HL-60/S4 treated with phorbol 12-myristate 13-acetate at 8.2 ng/mL for 4 days and 3 days (cell line): ENCODE measurements around the gene NKX6-1.

Experiments
- in situ Hi-C: fragments of 300-500 bp; cut with MboI; formaldehyde crosslinking; loops from 2 replicates; pipeline ENCODE4 v1.15.0; 2022; ENCODE audit warnings: low sequenced_read_pairs

Gene NKX6-1

DNA sequence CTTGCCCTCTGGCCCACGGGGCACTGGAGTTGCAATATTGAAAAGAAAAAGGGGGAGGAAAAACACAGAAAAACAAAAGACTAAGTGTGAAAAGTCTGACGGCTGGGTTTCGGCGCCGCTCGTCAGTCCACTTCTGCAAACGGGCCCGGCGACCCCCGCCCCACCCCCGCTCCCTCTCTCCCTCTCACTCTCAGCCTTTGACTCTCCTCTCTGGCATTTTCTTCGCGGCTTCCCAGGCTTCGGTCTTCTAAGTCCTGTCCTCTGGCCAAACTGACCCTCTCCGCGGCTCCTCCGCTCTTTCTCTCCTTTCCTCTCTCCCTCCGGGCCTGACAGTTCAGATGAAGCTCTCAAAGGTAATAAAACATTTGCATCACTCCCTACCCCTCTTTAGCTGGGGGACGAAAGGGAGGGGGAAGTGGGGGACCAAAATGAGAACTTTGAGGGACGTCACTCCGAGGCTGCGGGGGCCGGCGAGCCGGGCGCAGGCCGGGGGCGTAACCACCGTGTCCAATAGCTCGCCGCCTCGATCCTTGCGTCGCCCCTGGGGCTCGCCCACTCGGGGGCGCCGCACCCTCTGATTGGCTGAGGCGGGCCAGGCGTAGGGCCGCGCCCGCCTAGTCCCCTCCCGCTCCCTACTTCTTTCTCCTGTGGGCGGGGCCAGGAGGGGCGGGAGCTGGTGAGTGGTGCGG, at the start of gene NKX6-1:
Gene NKX6-1 (minus strand): TSS at position 358 of the 689 bp plus-strand sequence. CDS start 1,064 bp downstream, outside the sequence.
- in situ Hi-C loops, result no loop called here

DNA sequence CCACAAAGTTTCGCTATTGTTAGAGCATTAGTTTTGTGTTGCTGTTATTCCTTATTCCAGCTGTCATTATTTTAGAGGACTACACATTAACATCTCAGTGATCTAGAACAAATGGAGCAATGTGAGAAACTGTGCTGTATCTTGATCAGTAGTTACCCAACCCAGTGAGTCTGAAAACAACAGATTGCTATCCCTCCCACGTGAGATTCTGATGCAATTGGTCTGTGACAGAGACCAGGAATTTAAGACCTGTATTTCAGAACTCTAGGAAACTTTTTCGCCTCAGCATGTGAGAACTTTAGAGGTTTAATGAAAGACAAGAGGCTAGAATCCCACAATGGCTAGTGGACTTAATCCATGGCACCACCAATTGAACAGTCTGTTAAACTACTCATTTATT, 48.1 kb upstream of the NKX6-1 start:
- in situ Hi-C loops, result no loop called here

DNA sequence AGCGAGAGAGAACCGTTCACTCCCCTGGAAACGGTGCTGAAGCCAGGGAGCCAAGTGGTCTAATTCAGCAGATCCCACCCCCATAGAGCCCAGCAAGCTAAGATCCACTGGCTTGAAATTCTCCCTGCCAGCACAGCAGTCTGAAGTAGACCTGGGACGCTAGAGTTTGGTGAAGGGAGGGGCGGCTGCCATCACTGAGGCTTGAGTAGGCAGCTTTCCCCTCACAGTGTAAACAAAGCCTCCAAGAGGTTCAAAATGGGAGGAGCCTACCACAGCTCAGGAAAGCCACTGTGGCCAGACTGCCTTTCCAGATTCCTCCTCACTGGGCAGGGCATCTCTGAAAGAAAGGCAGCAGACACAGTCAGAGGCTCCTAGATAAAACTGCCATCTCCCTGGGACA, 46.0 kb upstream of the NKX6-1 start:
- in situ Hi-C loops, result no loop called here

DNA sequence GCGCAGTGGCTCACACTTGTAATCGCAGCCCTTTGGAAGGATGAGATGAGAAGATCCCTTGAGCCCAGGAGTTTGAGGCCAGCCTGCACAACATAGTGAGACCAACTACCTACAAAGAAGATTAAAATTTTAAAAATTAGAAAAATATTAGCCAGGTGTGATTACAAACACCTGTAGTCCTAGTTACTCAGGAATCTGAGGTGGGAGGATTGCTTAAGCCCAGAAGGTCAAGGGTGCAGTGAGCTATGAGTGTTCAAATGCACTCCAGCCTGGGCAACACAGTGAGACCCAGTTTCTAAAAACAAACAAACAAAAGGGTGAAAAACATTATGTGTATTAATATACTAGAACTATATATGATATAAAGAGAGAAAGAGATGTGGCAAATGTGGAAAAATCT, 36.8 kb upstream of the NKX6-1 start:
- in situ Hi-C loops, result no loop called here

DNA sequence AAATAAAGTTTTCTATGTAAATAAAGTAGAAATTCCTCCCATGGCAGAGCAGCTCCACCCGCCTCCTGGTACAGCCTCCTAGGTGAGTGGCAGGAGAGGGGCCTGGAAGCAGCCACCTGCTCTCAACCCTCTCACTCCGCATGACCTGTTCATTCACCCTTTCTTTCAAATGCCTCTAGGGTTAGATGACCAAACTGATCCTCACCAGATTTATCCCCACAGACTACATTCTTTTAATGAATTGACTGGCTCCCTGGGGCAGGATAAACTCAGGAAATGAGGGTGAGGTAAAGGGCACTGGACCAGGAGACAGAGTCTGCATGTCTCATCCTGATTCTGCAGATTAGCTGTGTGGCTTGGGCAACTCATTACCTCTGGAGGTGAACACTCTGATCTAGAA, 32.6 kb upstream of the NKX6-1 start:
- in situ Hi-C loops, result no loop called here

- in situ Hi-C loops, result no loop called here
Observed at GRCh38 chr4:84530871-84531270, 31.8 kb upstream of the NKX6-1 start.

GRCh38 chr4:84530454-84530853, 31.4 kb upstream of the NKX6-1 start:
- in situ Hi-C loops, result no loop called here

GRCh38 chr4:84529169-84529751, 30.2 kb upstream of the NKX6-1 start:
- in situ Hi-C loops, result no loop called here

- in situ Hi-C loops, result no loop called here
Observed at GRCh38 chr4:84527391-84527790, 28.3 kb upstream of the NKX6-1 start.

- in situ Hi-C loops, result no loop called here
Observed at GRCh38 chr4:84515075-84515474, 16.0 kb upstream of the NKX6-1 start.

- in situ Hi-C loops, result no loop called here
Observed at GRCh38 chr4:84512277-84512676, 13.2 kb upstream of the NKX6-1 start.

DNA sequence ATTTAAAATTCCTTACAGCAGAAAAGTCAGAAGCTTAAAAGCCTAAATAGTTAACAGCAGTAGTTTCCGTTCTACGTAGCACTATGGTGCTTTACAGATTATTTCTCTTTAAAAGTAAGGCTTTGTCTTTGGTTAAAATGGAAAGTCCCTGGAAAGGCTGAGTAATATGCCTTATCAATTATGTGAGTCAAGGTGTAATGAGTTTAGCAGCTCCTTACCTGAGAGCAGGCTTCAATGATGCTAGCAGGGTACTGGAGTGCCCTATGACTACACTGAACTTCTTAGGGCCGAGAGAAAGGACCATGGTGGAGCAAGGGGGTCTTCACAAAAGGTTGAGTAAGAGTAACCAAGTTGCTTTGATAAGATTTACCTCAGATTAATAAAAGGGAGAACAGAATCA, 12.6 kb upstream of the NKX6-1 start:
- in situ Hi-C loops, result no loop called here

DNA sequence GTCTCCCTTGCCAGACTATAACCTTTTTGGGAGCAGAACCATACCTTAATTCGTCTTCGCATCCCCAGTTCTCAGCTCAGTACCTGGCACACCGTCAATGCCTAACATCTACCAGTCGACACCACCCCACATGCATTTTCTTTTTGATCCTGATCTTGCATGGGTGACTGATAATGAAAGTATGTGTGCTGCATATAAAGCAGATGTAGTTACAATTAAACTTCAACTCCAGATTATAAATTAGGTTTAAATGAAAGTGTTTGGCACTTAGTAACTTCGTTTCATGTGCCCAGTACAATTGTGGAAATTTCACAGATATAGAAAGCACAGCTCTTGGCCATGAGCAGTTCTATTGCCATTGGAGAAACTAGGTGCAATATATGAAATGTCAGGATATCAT, 8.8 kb upstream of the NKX6-1 start:
- in situ Hi-C loops, result no loop called here

DNA sequence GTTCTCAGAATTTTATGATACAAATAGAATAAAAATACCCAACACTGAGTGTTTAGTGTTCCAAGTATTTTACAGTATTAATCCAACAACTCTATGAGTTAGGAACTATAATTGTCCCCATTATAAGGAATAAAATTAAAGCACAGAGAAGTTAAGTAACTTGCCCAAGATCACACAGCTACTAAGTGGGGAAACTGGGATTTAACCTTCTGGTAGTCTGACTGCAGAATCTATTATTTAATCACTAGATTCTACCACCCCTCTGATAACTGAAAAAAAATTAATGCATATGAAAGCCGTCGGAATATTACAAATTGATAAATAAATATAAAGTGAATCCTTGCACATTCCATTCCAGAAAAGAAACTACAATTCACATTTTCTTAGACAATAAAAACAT, 5.7 kb upstream of the NKX6-1 start:
- in situ Hi-C loops, result no loop called here

DNA sequence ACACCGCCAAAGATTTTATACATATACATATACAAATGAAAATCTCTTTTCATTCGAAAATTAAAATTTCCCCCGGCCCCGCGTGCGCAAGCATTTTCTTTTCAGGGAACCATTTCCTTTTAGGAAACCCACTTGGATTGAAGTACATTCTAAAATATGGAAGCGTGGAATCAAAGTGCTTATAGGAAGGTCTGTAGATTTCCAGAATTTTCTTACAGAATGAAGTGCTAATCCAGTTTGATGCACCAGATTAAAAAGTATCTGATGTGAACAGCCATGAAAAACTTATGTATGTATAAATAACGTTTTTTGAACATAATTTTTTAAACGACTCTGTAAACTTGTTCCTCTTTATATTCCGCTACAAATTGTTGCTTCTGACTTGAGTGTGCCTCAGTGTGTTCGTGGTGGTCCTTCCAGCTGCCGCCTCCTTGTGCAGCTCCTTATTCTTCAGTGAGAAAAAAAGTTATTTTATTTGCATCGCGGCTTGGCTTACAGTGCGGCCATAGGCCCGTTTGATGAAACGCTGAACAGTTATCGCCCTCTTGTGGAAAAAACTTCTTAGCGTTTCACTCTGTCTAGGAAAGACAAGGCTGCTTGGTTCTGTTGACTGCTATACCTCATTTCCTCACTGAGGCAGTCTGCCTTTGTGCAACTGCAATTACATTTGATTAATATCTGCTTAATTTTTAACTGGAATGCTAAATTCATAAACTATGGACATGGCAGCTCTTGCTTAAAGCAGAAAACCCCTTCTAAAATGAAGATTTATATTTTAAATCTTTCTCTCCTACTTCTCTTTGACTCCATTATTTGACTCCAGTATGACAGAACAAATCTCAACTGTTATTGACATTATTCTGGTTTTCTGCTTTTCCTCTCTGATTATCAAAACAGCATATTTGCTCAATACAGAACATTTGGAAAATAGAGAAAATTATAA, 4.7 kb upstream of the NKX6-1 start:
- in situ Hi-C loops, result no loop called here

- in situ Hi-C loops, result no loop called here
Observed at GRCh38 chr4:84502955-84503373, 3.9 kb upstream of the NKX6-1 start.

GRCh38 chr4:84502333-84502954, 3.4 kb upstream of the NKX6-1 start:
- in situ Hi-C loops, result no loop called here

GRCh38 chr4:84501721-84502267, 2.7 kb upstream of the NKX6-1 start:
- in situ Hi-C loops, result no loop called here

DNA sequence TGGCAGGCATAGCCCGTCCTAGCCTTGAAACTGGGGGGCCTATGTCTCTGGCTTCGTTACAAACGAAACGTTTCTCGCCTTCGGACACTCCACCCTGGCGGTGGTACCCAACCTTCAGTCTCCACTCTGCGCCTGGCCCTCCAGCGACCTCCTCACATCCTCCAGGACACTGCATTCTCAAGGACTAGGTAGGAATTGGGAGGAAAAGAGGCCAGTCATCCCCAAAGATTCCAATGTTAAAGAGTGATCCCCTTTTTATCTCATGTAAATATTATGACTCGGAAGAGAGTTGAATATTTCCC, 2.1 kb upstream of the NKX6-1 start:
- in situ Hi-C loops, result no loop called here

- in situ Hi-C loops, result no loop called here
Observed at GRCh38 chr4:84500386-84501201, 1.5 kb upstream of the NKX6-1 start.
